Measurements from ENCODE around the gene ZNF287.

ZNF287 gene

GRCh38 chr17:16515933-16516332 is 53.1 kb downstream of the ZNF287 start:
- DNase-seq: no peak

GRCh38 chr17:16513873-16514272 is 55.1 kb downstream of the ZNF287 start:
- peak in 1 of 2 donors; percentile 3 for DNase-seq

DNA sequence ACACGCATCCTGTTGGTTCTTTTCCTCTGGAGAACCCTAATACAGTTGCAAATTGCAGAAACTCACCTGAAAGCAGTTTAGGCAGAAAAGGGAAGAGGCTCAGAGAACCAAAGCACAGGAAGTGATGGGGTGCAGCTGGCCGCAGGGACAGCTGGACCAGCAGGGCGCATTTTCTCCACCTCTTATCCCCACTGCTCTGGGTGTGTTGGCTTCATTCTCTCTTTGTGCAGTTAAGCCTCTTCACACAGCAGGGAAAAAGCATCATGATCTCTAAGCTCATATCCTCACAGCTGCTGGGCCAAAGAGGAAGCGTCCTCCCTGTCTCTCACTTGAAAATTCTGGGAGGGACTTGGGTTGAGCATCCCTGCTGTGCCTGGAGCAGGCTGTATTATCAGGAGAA is 57.0 kb downstream of the ZNF287 start:
- no peak for DNase-seq

- no peak for DNase-seq
These were observed 57.4 kb downstream of the ZNF287 start for GRCh38 chr17:16511593-16511992.

DNA sequence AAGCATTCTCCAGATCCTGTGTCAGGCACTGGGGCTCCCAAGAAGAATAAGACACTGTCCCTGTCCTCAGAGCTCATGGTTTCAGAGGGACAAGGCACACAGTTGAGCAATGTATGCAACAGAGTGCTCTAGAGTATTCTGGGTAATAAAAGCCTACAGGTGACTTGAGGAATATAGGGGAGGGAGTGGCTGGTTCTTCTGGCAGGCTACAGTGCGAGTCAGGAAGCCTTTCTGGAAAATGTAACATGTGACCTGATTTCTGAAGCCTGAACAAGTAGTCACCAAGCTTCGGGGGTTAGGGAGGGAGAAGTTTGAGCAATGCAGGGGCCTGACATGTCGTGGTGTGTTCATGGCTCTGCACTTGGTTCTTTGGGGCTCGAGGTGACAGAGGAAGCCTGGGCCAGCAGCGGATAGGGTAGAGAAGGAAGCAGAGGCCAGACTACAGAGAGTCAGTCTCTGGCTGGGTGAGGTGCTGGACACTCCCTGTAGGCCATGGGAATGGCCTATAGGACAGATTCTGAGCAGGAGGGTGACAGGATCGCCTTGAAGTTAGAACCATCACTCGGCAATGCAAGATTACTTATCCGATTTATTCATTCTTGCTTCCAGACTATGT is 61.0 kb downstream of the ZNF287 start:
- DNase-seq: no peak

GRCh38 chr17:16506188-16506587 is 62.8 kb downstream of the ZNF287 start:
- DNase-seq: no peak

DNA sequence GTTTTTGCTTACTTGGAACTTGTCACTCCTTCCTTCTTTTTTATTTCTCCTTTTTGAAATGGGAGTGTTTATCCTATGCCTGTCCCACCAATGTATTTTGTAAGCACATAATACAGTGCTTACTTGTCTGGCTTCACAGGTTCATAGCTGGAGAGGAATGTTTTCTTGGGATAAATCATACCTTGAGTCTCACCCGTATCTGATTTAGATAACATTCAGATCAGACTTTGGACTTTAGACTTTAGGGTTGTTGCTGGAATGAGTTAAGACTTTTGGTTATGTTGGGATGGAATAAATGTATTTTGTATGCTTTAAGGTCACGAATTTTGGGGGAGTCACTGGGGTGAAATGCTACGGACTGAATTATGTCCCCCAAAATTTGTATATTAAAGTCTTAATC is 64.0 kb downstream of the ZNF287 start:
- no peak for DNase-seq

Data from CD4-positive, alpha-beta T cell treated with Interleukin-1 beta for 1 hour (primary cell).